Keratinocyte (primary cell): ENCODE measurements around the gene DLL1. TPM values are rescaled to one million over a fixed set of nuclear protein-coding genes. Genes with fewer than 3 reads are reported as not detected.

ENCODE experiments used
- DNase-seq: peaks from one replicate; pipeline ENCODE4 v3.0.0-alpha.2; 2011; ENCODE audit warnings: low read depth, missing footprints, low spot score
- FAIRE-seq: peaks from 2 replicates; lab custom pipeline; 2011; peaks lifted over from hg19 to GRCh38; lab: Jason Lieb, UNC
- H2AFZ ChIP-seq: 2 replicates; pipeline ENCODE4 v1.6.0; 2012; ENCODE audit warnings: low read length, control low read depth, inconsistent platforms; ENCODE audit not compliant: control insufficient read depth
- H3K27ac ChIP-seq: 2 replicates; pipeline ENCODE4 v1.5.1; 2011; ENCODE audit warnings: low read length; ENCODE audit not compliant: control insufficient read depth, insufficient read depth
- H3K27me3 ChIP-seq: 3 replicates; pipeline ENCODE4 v1.6.0; 2011; ENCODE audit warnings: low read length; ENCODE audit not compliant: control insufficient read depth, insufficient read depth; ENCODE audit errors: extremely low read depth
- H3K36me3 ChIP-seq, 2 experiments: 2 replicates in 1 of 2; 3 replicates in 1 of 2; pipeline ENCODE4 v1.5.1; 2011; ENCODE audit warnings: low read length in 2 of 2, mild to moderate bottlenecking in 1 of 2; ENCODE audit not compliant: control insufficient read depth in 2 of 2, insufficient read depth in 2 of 2; ENCODE audit errors: extremely low read depth in 1 of 2
- H3K4me1 ChIP-seq: 3 replicates; pipeline ENCODE4 v1.5.1; 2011; ENCODE audit warnings: low read length; ENCODE audit not compliant: control insufficient read depth, insufficient read depth; ENCODE audit errors: extremely low read depth
- H3K4me2 ChIP-seq: 3 replicates; pipeline ENCODE4 v1.6.0; 2011; ENCODE audit warnings: low read depth, low read length; ENCODE audit not compliant: control insufficient read depth, insufficient read depth; ENCODE audit errors: extremely low read depth
- H3K4me3 ChIP-seq, 3 experiments: fragments of 200-600 bp in 1 of 3; sonication (generic) in 1 of 3; 2 replicates in 2 of 3; 3 replicates in 1 of 3; pipeline ENCODE4 v1.5.1; 2011 to 2016; ENCODE audit warnings: low read length in 3 of 3, mild to moderate bottlenecking in 3 of 3, control low read depth in 2 of 3, inconsistent platforms in 1 of 3, low read depth in 1 of 3, mixed read lengths in 1 of 3, mixed run types in 1 of 3, moderate library complexity in 1 of 3; ENCODE audit not compliant: control insufficient read depth in 2 of 3, insufficient read depth in 2 of 3; ENCODE audit errors: extremely low read depth in 1 of 3
- H3K79me2 ChIP-seq: 2 replicates; pipeline ENCODE4 v1.6.0; 2012; ENCODE audit warnings: low read length; ENCODE audit not compliant: control insufficient read depth, insufficient read depth
- H3K9ac ChIP-seq: 3 replicates; pipeline ENCODE4 v1.6.0; 2011; ENCODE audit warnings: low read length; ENCODE audit not compliant: control insufficient read depth, insufficient read depth; ENCODE audit errors: extremely low read depth
- H3K9me1 ChIP-seq: 3 replicates; pipeline ENCODE4 v1.6.0; 2011; ENCODE audit warnings: low read length; ENCODE audit not compliant: control insufficient read depth, insufficient read depth; ENCODE audit errors: extremely low read depth
- H3K9me3 ChIP-seq: 2 replicates; pipeline ENCODE4 v1.5.1; 2012; ENCODE audit warnings: low read depth, low read length; ENCODE audit not compliant: control insufficient read depth
- H4K20me1 ChIP-seq: 3 replicates; pipeline ENCODE4 v1.6.0; 2011; ENCODE audit warnings: low read length; ENCODE audit not compliant: control insufficient read depth, insufficient read depth; ENCODE audit errors: extremely low read depth
- EZH2 ChIP-seq: IDR thresholded peaks from one replicate; pipeline ENCODE4 v1.6.1; 2012; ENCODE audit warnings: inconsistent platforms, mild to moderate bottlenecking, low read length, moderate library complexity
- dilution Hi-C: fragments of 300-500 bp; cut with MboI; formaldehyde crosslinking; loops from one replicate; pipeline ENCODE4 v1.7.0; 2020; ENCODE audit warnings: low sequenced_read_pairs; ENCODE audit not compliant: extremely low pct_ligation_motif_present
- polyA plus RNA-seq, 5 experiments: library from polyadenylated mRNA; depleted of rRNA in 3 of 5; stranded (reverse) in 3 of 5; stranded (forward) in 1 of 5; unstranded in 1 of 5; fragments of >200 nt; gene quantifications; 1 replicate in 1 of 5; 2 replicates in 3 of 5; 3 replicates in 1 of 5; pipeline versions ENCODE4 v1.2.1 to v1.2.3, GENCODE V29; 2011 to 2012; ENCODE audit warnings: missing spikeins in 2 of 5, low read depth in 1 of 5, low replicate concordance in 1 of 5
- TF ChIP-seq, protein P1 (sequence below), 3 experiments: IDR thresholded peaks in 1 of 3; conservative IDR thresholded peaks in 1 of 3; optimal IDR thresholded peaks in 1 of 3; 2 replicates in 2 of 3; 3 replicates in 1 of 3; pipeline versions ENCODE3 to v1.5.1; 2011; ENCODE audit warnings: low read length in 3 of 3, mild to moderate bottlenecking in 3 of 3, moderate library complexity in 2 of 3, control low read depth in 1 of 3, inconsistent platforms in 1 of 3; ENCODE audit not compliant: insufficient read depth in 2 of 3; ENCODE audit errors: extremely low read depth in 1 of 3

The DLL1 gene
- polyA plus RNA-seq, 1 donor (not counting 4 experiments of a cell fraction or from before 2014, with no cell fraction given), result 8.2 TPM

- Histone ChIP-seq H3K9me3 (no peaks in the 10 kb centered on the region), H4K20me1 (no peaks in the 10 kb centered on the region), H3K4me2 (no peak overlapping the region), H3K36me3 (peaks cover 9 to 27% of the 10 kb centered on the region in 2 experiments), H3K9me1 (no peaks in the 10 kb centered on the region), H3K27me3 (no peaks in the 10 kb centered on the region), H2AFZ (no peak overlapping the region), H3K79me2 (peaks cover 63% of the 10 kb centered on the region), H3K4me3 (no peak overlapping the region), H3K4me1 (no peaks in the 10 kb centered on the region), H3K9ac (no peak overlapping the region), H3K27ac (no peak overlapping the region)
- FAIRE-seq (no peak), DNase-seq (no peak)
- dilution Hi-C loops, result no loop called here
- TF ChIP-seq, protein P1, sequence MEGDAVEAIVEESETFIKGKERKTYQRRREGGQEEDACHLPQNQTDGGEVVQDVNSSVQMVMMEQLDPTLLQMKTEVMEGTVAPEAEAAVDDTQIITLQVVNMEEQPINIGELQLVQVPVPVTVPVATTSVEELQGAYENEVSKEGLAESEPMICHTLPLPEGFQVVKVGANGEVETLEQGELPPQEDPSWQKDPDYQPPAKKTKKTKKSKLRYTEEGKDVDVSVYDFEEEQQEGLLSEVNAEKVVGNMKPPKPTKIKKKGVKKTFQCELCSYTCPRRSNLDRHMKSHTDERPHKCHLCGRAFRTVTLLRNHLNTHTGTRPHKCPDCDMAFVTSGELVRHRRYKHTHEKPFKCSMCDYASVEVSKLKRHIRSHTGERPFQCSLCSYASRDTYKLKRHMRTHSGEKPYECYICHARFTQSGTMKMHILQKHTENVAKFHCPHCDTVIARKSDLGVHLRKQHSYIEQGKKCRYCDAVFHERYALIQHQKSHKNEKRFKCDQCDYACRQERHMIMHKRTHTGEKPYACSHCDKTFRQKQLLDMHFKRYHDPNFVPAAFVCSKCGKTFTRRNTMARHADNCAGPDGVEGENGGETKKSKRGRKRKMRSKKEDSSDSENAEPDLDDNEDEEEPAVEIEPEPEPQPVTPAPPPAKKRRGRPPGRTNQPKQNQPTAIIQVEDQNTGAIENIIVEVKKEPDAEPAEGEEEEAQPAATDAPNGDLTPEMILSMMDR (optimal IDR thresholded peaks at IDR 0.05 in 1 of 3, IDR thresholded peaks at IDR 0.05 in 1 of 3, conservative IDR thresholded peaks at IDR 0.05 in 1 of 3; ENCODE audit: extremely low read depth in 1 of 3, insufficient read depth in 2 of 3, low read length in 3 of 3), result no peak
- no peak for TF ChIP-seq EZH2
Observed at GRCh38 chr6:170314983-170315382, 24.1 kb upstream of the DLL1 start.

- Histone ChIP-seq H2AFZ (no peak overlapping the region), H3K79me2 (peaks cover 74% of the 10 kb centered on the region), H3K9me1 (no peaks in the 10 kb centered on the region), H3K4me1 (no peaks in the 10 kb centered on the region), H3K4me2 (no peak overlapping the region), H3K36me3 (peaks cover 8 to 22% of the 10 kb centered on the region in 2 experiments), H3K4me3 (no peak overlapping the region), H4K20me1 (no peaks in the 10 kb centered on the region), H3K27ac (no peak overlapping the region), H3K9me3 (no peaks in the 10 kb centered on the region), H3K9ac (no peak overlapping the region), H3K27me3 (no peaks in the 10 kb centered on the region)
- TF ChIP-seq EZH2, result no peak
- TF ChIP-seq, protein P1 (optimal IDR thresholded peaks at IDR 0.05 in 1 of 3, IDR thresholded peaks at IDR 0.05 in 1 of 3, conservative IDR thresholded peaks at IDR 0.05 in 1 of 3; ENCODE audit: extremely low read depth in 1 of 3, insufficient read depth in 2 of 3, low read length in 3 of 3), result no peak
- FAIRE-seq (no peak), DNase-seq (no peak)
- dilution Hi-C loops, result no loop called here
Observed at GRCh38 chr6:170313716-170314295, 22.9 kb upstream of the DLL1 start.
